Measurements from ENCODE around the gene ZNF512. TPM values are rescaled to one million over a fixed set of nuclear protein-coding genes. Genes with fewer than 3 reads are reported as not detected.

Gene ZNF512
- total and polyA plus RNA-seq, 2 of the 13 experiments (the other 11 are each of a cell fraction or from before 2014, with no cell fraction given) = 29.8 to 31.0 TPM

DNA sequence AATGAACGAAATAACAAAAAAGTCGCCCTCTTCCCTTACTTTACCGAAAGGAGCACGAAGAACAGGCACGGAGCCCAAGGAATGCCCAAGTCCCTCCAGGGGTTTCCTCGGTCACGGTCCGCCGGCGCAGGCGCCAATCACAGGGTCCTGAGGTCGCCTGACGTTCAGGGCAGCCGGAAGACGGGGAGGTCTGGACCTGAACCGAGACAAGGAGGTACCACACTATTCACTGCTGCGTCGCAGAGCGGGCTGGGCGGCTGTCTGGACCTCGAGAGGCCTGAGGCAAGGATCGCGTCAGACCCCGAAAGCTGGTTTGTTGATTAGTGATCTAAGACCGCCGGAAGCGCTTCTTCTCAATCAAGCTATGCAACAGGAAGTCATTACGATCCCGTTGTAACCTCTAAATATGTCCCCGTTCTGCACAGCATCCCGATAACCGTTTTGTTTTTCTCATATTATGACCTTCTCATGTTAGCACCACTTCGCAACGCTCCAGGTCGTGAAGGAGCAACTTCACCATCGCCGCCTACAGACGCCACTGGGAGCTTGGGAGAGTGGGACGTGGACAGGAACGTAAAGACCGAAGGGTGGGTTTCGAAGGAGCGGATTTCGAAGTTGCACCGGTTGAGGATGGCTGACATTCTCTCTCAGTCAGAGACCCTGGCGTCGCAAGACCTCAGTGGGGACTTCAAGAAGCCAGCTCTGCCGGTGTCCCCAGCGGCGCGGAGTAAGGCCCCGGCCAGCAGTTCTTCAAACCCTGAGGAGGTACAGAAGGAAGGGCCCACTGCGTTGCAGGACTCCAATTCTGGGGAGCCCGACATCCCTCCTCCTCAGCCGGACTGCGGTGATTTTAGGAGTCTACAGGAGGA, 80.7 kb downstream of the ZNF512 start, which contains the start of the genes SLC4A1AP and SUPT7L (continued):
- no peak; the same call in 1 of the 2 replicates for TF ChIP-seq PCBP1 (IDR thresholded peaks at IDR 0.05; ENCODE audit: borderline replicate concordance, low read depth, low read length)
- 0 out of 2 replicates have a peak, but pooled peaks have one; percentile 31 for TF ChIP-seq NR3C1 (CRISPR knock-in tag; IDR thresholded peaks at IDR 0.05)
- TF ChIP-seq ZBTB34 (CRISPR knock-in tag; IDR thresholded peaks at IDR 0.05) = no peak; the same call in 1 of the 2 replicates
- 0 out of 2 replicates have a peak, but pooled peaks have one; percentile 12 for TF ChIP-seq LBX2 (CRISPR knock-in tag; IDR thresholded peaks at IDR 0.05; ENCODE audit: borderline replicate concordance)
- peak; percentile 71; the same call in 1 of the 2 replicates for TF ChIP-seq ZNF563 (CRISPR knock-in tag; IDR thresholded peaks at IDR 0.05)
- peak; percentile 62 for TF ChIP-seq FUBP1 (CRISPR knock-in tag; IDR thresholded peaks at IDR 0.05; ENCODE audit: borderline replicate concordance)
- TF ChIP-seq, protein P1, sequence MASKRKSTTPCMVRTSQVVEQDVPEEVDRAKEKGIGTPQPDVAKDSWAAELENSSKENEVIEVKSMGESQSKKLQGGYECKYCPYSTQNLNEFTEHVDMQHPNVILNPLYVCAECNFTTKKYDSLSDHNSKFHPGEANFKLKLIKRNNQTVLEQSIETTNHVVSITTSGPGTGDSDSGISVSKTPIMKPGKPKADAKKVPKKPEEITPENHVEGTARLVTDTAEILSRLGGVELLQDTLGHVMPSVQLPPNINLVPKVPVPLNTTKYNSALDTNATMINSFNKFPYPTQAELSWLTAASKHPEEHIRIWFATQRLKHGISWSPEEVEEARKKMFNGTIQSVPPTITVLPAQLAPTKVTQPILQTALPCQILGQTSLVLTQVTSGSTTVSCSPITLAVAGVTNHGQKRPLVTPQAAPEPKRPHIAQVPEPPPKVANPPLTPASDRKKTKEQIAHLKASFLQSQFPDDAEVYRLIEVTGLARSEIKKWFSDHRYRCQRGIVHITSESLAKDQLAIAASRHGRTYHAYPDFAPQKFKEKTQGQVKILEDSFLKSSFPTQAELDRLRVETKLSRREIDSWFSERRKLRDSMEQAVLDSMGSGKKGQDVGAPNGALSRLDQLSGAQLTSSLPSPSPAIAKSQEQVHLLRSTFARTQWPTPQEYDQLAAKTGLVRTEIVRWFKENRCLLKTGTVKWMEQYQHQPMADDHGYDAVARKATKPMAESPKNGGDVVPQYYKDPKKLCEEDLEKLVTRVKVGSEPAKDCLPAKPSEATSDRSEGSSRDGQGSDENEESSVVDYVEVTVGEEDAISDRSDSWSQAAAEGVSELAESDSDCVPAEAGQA (IDR thresholded peaks at IDR 0.05; ENCODE audit: low read depth) = peak; percentile 81
- TF ChIP-seq, protein P1 (CRISPR knock-in tag; IDR thresholded peaks at IDR 0.05; ENCODE audit: borderline replicate concordance) = peak; percentile 91
- peak; percentile 81 for TF ChIP-seq ZNF605 (CRISPR knock-in tag; IDR thresholded peaks at IDR 0.05)
- TF ChIP-seq PHF5A (CRISPR knock-in tag; IDR thresholded peaks at IDR 0.05; ENCODE audit: low read depth, unreplicated experiment) = peak; percentile 89
- peak; percentile 100 for TF ChIP-seq XRCC5 (optimal IDR thresholded peaks at IDR 0.05; ENCODE audit: low read length)
- TF ChIP-seq NFYB (CRISPR knock-in tag; IDR thresholded peaks at IDR 0.05) = peak; percentile 57
- no peak for TF ChIP-seq TCF7L2 (IDR thresholded peaks at IDR 0.05; ENCODE audit: low read depth, low read length)
- TF ChIP-seq YY1 (IDR thresholded peaks at IDR 0.05; ENCODE audit: insufficient read depth, insufficient replicate concordance, low read depth, low read length) = peak; percentile 93
